ENCODE measurements around the gene MARS1.

The MARS1 gene

DNA sequence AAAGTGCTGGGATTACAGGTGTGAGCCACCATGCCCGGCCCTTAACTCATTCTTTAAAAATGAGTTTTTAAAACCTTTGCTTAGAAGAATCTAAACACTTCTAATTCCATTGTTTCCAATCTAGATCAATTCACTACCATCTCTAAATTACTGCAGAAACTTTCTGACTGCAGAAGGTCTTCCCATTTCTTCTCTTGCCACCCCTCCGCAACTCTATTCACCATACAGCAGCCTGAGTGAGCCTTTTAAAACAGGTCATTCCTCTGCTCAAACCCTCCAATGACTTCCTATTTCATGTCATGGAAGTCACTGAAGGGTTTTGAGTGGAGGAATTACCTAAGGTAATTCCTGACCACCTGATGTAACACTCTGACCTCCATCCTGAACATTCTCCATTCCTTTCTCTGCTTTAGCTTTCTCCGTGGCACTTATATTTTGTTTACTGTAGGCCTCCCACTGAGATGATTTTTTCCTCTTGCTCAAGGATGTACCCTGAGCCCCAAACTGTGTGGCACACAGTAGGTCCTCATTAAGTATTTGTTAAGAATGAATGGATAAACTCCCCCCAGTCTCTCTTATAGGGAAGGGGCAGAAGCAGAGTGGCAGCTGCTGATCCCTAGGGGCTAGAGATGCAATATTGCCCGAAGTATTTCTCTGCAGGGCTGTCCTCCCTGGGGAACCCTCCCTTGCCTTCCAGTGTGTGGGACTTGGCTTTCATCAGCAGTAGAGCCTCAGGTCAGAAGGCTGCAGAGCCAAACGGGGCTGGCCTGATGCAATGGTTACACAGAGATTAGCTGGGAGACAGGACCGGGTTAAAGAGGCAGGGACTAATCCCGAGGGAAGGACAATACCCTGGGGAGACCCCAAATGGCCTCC lies 31.3 kb downstream of the MARS1 start:
- DNase-seq, result peak; percentile 52

- peak; percentile 28 for DNase-seq
Measured at GRCh38 chr12:57519796-57520052, 31.9 kb downstream of the MARS1 start.

DNA sequence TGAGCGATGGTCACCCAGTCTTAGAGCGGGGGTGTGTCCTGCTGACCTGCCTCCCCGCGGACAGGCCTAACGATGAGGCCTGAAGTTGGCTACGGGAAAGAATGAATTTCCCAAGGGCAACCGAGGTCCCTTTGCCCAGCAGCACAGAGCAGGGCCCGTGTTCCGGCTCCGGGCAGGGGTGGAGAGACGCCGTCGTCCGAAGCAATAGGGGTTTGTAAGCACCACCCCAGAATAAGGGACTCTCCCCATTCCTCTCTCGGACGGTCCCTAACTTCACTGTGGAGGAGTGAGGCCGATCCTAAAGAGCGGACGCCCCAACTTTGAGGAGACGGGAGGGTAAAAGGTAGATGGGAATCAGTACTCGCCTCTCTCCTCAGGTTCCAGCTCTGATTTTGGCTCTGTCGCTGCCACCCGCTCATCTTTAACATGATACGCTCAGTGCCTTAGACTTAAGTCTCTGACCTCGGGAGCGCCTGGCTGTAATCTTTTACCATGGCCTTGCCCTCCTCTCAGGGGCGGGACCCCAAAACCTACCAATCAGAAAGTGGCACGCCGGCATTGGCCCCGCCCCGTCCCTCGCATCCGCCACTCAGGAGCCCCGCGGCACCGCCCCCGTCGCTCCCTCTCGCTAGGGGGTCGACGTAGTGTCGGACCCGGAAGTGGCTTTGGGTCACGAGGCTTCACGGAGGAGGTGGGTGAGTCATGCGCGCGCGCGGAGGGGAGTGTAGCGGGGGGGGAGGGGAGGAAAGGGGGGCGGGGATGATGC lies 32.4 kb downstream of the MARS1 start, which contains the start of gene DDIT3:
TSS of gene DDIT3 (minus strand) at position 462 of the 766 bp plus-strand sequence. CDS start 3,108 bp downstream, outside the sequence.
- peak; percentile 99 for DNase-seq

DNA sequence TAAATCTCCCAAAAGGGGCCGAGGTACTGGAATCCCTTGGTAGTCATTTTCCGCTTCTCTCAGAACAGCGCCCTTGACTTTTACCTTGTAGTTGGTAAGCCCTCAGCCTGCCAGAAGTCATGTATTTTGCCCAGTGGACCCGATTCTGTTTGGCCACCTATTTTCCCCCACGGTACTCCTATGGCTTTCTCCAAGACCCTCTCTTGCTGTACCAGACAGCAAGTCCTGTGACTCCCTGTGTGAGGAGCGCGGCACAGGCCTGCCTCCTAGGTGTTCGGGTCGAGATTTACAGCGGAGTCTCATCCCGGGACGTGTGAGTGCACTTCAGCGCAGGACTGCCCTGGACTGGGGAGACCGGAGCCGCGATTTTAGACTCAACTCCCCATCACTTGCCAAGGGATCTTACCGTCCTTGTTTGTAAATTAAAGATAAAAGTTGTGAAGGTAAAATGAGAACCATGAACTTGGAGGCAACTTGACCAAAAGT lies 33.7 kb downstream of the MARS1 start:
- peak; percentile 70 for DNase-seq

DNA sequence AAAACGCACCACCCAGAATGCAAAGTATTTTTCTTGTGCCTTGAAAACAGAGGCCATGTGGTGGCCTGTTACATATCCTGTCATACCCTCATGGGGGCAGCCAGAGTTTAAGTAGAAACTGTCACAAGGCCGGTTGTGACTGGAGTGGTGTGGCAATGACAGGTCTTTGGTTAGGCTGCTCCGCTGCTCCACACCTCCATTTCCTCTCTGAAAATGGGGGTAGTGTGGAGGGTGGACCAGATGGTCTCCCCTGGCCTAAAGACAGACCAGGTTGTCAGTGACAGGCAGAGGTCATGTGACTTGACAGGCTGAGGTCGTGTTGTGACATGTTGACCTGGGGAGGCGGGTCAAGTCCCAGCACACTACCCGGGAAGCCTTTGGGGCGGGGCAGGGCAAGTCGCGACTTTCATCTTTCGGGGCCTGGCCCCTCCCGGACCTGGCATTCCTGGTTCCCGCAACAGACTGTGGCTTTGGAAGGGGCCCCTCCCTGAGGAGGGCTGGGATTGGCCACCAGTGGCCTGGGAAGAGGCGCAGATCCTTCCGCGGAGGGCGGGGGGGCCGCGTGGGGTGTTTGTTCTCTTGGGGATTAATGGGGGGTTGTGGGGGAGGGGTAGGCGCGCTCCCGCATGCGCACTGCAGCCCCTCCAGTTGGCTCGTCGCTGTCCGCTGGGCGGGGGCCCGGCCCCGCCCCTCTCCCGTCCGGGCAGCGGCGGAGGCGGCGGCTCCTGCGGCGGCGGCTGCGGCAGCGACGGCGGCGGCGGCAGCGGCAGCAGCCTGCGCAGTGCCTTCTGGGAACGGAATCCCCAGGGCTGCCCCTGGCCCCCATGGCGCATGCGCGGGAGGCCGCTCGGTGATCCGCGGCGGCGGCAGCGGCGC lies 34.4 kb downstream of the MARS1 start, which contains the start of gene MBD6:
TSS of gene MBD6 (plus strand) at position 814 of the 876 bp plus-strand sequence. CDS start 1,480 bp downstream, outside the sequence.
- DNase-seq, result peak; percentile 96

- DNase-seq, result peak; percentile 52
Measured at GRCh38 chr12:57522887-57523705, 35.2 kb downstream of the MARS1 start.

- DNase-seq, result no peak
Measured at GRCh38 chr12:57523706-57524614, 36.1 kb downstream of the MARS1 start.

GRCh38 chr12:57524814-57525614 lies 37.1 kb downstream of the MARS1 start:
- DNase-seq, result no peak

- no peak for DNase-seq
Measured at GRCh38 chr12:57525615-57526383, 37.9 kb downstream of the MARS1 start.

DNA sequence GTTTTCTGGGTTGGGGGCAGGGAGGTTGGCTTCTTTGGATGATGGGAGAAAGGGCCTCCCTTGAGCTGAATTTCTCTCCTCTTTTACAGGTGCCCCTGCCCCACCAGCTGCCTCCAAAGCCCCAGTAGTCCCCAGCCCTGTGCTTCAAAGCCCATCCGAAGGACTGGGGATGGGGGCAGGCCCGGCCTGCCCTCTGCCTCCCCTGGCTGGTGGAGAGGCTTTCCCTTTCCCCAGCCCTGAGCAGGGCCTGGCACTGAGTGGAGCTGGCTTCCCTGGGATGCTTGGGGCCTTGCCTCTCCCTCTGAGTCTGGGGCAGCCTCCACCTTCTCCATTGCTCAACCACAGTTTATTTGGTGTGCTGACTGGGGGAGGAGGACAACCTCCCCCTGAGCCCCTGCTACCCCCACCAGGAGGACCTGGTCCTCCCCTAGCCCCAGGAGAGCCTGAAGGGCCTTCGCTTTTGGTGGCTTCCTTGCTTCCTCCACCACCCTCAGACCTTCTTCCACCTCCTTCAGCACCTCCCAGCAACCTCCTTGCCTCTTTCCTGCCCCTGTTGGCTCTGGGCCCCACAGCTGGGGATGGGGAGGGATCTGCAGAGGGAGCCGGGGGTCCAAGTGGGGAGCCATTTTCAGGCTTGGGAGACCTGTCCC lies 38.7 kb downstream of the MARS1 start:
- DNase-seq, result no peak

DNA sequence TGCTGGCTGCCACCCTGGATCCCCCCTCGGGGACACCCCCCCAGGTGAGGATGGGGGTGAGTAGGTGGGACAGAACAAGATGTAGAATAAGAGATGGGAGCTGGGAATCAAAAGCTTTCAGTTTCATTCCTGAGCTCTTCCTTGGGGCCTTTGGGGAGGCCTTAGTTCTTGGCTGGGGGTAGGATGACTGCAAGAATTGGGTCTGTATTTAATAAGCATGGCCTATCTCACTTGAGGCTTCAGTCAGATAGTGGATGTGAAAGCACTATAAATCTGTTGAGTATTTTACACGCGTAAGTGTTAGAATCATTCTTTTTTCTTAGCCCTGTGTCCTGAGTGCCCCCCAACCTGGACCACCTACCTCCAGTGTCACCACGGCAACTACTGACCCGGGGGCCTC lies 39.3 kb downstream of the MARS1 start:
- DNase-seq, result no peak

DNA sequence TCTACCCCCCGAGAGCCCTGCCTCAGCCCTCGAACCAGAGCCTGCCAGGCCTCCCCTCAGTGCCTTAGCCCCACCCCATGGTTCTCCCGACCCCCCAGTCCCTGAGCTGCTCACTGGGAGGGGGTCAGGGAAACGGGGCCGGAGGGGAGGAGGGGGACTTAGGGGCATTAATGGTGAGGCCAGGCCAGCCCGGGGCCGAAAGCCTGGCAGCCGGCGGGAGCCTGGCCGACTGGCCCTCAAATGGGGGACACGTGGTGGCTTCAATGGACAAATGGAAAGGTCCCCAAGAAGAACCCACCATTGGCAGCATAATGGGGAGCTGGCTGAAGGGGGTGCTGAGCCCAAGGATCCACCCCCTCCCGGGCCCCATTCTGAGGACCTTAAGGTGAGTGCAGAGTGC lies 40.3 kb downstream of the MARS1 start:
- DNase-seq, result no peak

- no peak for DNase-seq
Measured at GRCh38 chr12:57528831-57529555, 41.1 kb downstream of the MARS1 start.

DNA sequence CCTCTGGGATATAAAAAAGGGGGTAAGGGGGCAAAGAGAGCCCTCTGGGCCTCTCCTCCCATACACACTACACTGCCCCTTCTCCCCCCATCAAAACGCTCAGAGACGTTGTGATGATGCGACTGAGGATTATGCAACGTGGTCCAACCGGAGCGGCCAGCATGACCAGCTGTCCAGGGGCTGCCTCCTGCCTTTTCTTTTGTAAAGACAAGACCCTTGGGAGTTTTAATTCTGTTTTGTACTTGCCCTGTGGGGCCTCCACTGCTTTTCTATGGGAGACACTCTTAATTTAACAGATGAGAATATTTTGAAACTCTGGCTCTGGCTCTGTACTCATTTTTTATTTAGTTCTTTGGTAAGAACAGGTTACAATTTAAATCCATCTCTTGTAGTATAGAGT lies 42.0 kb downstream of the MARS1 start:
- no peak for DNase-seq

DNA sequence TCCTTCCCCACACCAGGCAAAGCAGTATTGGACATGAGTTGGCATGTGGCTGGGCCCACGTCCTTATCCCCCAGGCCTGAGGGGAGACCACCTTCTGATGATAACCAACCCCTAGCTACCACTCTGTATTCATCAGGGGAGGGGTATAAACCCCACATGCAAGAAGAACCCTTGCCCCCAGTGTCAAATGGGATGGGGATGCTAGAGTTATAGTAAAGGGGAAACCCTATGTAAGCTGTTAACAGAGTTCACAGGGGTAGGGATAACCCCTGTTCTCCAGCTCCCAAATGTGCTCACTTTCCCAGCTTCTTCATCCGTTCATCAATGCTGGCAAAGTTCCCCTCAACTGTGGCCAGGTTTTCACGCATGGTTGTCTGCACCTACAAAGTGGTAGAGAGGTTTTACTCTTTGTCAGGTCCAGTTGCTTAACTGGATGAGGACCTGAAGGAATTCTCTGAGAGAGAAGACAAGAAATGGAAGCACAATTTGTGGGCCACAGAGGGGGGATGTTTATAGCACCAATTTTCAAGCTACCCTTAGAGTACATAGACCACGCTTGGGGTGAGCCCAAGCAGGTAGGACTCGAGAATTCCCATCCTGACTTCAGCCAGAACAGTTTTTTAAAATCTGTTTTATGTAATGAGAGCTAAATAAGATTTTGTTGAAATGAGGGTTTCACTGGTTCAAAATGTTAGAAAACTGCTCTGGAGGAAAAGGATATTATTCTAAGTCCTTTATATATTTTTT lies 42.7 kb downstream of the MARS1 start:
- no peak for DNase-seq

DNA sequence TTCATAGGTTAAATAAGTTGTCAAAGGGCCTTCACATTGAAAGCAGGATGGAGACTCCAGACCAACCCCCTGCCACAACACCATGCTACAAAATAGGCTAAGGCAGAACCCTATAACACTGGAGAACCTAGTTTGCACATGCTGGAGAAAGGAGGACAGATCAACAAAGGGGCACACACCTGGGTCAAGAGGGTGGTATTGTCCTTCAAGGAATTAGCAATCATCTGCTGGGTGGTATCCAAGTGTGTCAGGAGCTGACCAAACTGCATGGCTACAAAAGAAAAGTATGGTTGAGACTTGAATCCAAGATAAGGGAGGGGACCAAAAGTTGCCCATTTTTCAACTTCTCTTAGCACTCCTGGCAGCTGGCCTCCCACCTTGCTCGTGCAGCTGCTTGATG lies 44.0 kb downstream of the MARS1 start:
- no peak for DNase-seq

DNA sequence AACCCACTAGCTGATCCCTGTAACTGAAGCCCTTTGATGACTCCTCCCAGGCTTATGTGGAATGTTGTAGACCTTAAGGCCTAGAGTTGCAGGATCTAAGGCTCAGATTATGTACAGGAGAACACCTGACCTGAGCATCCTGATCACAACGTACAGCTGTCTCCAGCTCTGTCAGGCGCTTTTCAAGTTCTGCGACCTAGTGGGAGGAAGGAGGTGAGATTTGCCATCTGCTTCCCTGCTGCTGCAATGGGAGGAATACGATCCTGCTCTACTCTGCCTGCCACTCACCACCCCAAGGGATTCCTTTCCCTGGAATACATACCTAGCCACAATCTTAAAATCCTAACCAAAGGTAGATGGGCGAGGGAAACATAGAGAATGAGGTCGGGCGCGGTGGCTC lies 45.2 kb downstream of the MARS1 start:
- DNase-seq, result no peak
